ENCODE measurements around the gene FAM110D.

FAM110D gene

GRCh38 chr1:26111530-26112406 lies 47.1 kb upstream of the FAM110D start, which contains the start of gene PDIK1L:
TSS of gene PDIK1L (plus strand) at chr1:26111824. CDS start at chr1:26114309, 2,485 bp downstream.
- Histone ChIP-seq H3K9ac (ENCODE audit: low read length) (peak within 1 kb of the TSS; percentile 84), H3K27ac (ENCODE audit: low read depth, low read length, poor library complexity, severe bottlenecking) (peak within 1 kb of the TSS; percentile 81), H3K79me2 (ENCODE audit: insufficient read depth, low read length) (no peaks in the 10 kb centered on the region), H3K4me3 (ENCODE audit: low read depth, low read length, poor library complexity, severe bottlenecking) (peak within 1 kb of the TSS; percentile 75), H3K4me2 (ENCODE audit: low read length) (peak within 1 kb of the TSS; percentile 90), H3K4me1 (ENCODE audit: insufficient read depth, low read length, severe bottlenecking) (peaks cover 35% of the 10 kb centered on the region), H3F3A (ENCODE audit: insufficient read depth, low read length) (no peaks in the 10 kb centered on the region), H3K27me3 (ENCODE audit: insufficient read depth, low read length) (peaks cover 3% of the 10 kb centered on the region; the same call in 1 of the 2 replicates), H4K20me1 (ENCODE audit: insufficient read depth, low read length) (no peaks in the 10 kb centered on the region), H3K36me3 (ENCODE audit: insufficient read depth, low read length) (peaks cover 24% of the 10 kb centered on the region; the same call in 1 of the 2 replicates), H3K9me2 (ENCODE audit: low read depth, low read length) (no peaks in the 10 kb centered on the region), H3K9me3 (ENCODE audit: low read length) (no peaks in the 10 kb centered on the region), H2AFZ (ENCODE audit: low read length) (no peak within 1 kb of the TSS)
- no peak for TF ChIP-seq EZH2 (IDR thresholded peaks at IDR 0.05; ENCODE audit: borderline replicate concordance, low read length)
- TF ChIP-seq, protein P1, sequence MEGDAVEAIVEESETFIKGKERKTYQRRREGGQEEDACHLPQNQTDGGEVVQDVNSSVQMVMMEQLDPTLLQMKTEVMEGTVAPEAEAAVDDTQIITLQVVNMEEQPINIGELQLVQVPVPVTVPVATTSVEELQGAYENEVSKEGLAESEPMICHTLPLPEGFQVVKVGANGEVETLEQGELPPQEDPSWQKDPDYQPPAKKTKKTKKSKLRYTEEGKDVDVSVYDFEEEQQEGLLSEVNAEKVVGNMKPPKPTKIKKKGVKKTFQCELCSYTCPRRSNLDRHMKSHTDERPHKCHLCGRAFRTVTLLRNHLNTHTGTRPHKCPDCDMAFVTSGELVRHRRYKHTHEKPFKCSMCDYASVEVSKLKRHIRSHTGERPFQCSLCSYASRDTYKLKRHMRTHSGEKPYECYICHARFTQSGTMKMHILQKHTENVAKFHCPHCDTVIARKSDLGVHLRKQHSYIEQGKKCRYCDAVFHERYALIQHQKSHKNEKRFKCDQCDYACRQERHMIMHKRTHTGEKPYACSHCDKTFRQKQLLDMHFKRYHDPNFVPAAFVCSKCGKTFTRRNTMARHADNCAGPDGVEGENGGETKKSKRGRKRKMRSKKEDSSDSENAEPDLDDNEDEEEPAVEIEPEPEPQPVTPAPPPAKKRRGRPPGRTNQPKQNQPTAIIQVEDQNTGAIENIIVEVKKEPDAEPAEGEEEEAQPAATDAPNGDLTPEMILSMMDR (IDR thresholded peaks at IDR 0.05; ENCODE audit: low read length), result no peak

- H3K79me2 ChIP-seq (ENCODE audit: insufficient read depth, low read length), result no peaks in the 10 kb centered on the region
- peak overlapping the region; percentile 75 for H3K4me3 ChIP-seq (ENCODE audit: low read depth, low read length, poor library complexity, severe bottlenecking)
- TF ChIP-seq EZH2 (IDR thresholded peaks at IDR 0.05; ENCODE audit: borderline replicate concordance, low read length), result no peak
- TF ChIP-seq, protein P1 (IDR thresholded peaks at IDR 0.05; ENCODE audit: low read length), result no peak
- H4K20me1 ChIP-seq (ENCODE audit: insufficient read depth, low read length), result no peaks in the 10 kb centered on the region
- no peaks in the 10 kb centered on the region for H3K9me3 ChIP-seq (ENCODE audit: low read length)
- peaks cover 28% of the 10 kb centered on the region; the same call in 1 of the 2 replicates for H3K36me3 ChIP-seq (ENCODE audit: insufficient read depth, low read length)
- H3K9ac ChIP-seq (ENCODE audit: low read length), result peak overlapping the region; percentile 81
- H3K27ac ChIP-seq (ENCODE audit: low read depth, low read length, poor library complexity, severe bottlenecking), result peak overlapping the region; percentile 81
- H3F3A ChIP-seq (ENCODE audit: insufficient read depth, low read length), result no peaks in the 10 kb centered on the region
- no peak overlapping the region for H2AFZ ChIP-seq (ENCODE audit: low read length)
- H3K27me3 ChIP-seq (ENCODE audit: insufficient read depth, low read length), result peaks cover 3% of the 10 kb centered on the region; the same call in 1 of the 2 replicates
- H3K4me2 ChIP-seq (ENCODE audit: low read length), result peak overlapping the region; percentile 90
- H3K4me1 ChIP-seq (ENCODE audit: insufficient read depth, low read length, severe bottlenecking), result peaks cover 35% of the 10 kb centered on the region
- no peaks in the 10 kb centered on the region for H3K9me2 ChIP-seq (ENCODE audit: low read depth, low read length)
Measured at GRCh38 chr1:26112407-26112775, 46.5 kb upstream of the FAM110D start.

GRCh38 chr1:26114165-26114927 lies 44.5 kb upstream of the FAM110D start:
- Histone ChIP-seq H3K9me2 (ENCODE audit: low read depth, low read length) (no peaks in the 10 kb centered on the region), H3F3A (ENCODE audit: insufficient read depth, low read length) (no peaks in the 10 kb centered on the region), H3K79me2 (ENCODE audit: insufficient read depth, low read length) (no peaks in the 10 kb centered on the region), H3K9me3 (ENCODE audit: low read length) (no peaks in the 10 kb centered on the region), H3K27me3 (ENCODE audit: insufficient read depth, low read length) (peaks cover 3% of the 10 kb centered on the region; the same call in 1 of the 2 replicates), H3K27ac (ENCODE audit: low read depth, low read length, poor library complexity, severe bottlenecking) (peak overlapping the region; percentile 81), H3K4me2 (ENCODE audit: low read length) (peak overlapping the region; percentile 90; the same call in 1 of the 2 replicates), H3K9ac (ENCODE audit: low read length) (no peak overlapping the region; the same call in 1 of the 2 replicates), H3K4me1 (ENCODE audit: insufficient read depth, low read length, severe bottlenecking) (peaks cover 35% of the 10 kb centered on the region), H4K20me1 (ENCODE audit: insufficient read depth, low read length) (no peaks in the 10 kb centered on the region), H3K36me3 (ENCODE audit: insufficient read depth, low read length) (peaks cover 46% of the 10 kb centered on the region), H2AFZ (ENCODE audit: low read length) (no peak overlapping the region), H3K4me3 (ENCODE audit: low read depth, low read length, poor library complexity, severe bottlenecking) (no peak overlapping the region)
- TF ChIP-seq, protein P1 (IDR thresholded peaks at IDR 0.05; ENCODE audit: low read length), result no peak
- TF ChIP-seq EZH2 (IDR thresholded peaks at IDR 0.05; ENCODE audit: borderline replicate concordance, low read length), result no peak
